Measurements from ENCODE around the gene TEKT1. TPM values are rescaled to one million over a fixed set of nuclear protein-coding genes. Genes with fewer than 3 reads are reported as not detected.
"Not testable (repeated sequence)": the region's sequence is repeated elsewhere in the genome, so short reads cannot be mapped to it uniquely, and the experiment has no call there.

The TEKT1 gene
- total RNA-seq, 1 experiment from 2014 or later, result not detected

- in situ Hi-C loops (cut with HindIII; ENCODE audit: low sequenced_read_pairs), result no loop called here
- no peak for DNase-seq (ENCODE audit: low spot score)
These were observed 55.6 kb downstream of the TEKT1 start, which contains the start of gene FBXO39 for GRCh38 chr17:6775871-6776405. Gene FBXO39 (plus strand): TSS chr17:6776215. CDS start chr17:6779869, 3,654 bp downstream.

DNA sequence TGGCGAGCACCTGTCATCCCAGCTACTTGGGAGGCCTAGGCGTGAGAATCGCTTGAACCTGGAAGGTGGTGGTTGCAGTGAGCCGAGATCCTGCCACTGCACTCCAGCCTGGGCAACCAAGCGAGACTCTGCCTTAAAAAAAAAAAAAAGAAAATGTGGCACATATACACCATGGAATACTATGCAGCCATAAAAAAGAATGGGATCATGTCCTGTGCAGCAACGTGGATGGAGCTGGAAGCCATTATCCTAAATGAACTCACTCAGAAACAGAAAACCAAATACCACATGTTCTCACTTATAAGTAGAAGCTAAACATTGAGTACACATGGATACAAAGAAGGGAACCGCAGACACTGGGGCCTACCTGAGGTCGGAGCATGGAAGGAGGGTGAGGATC is 56.6 kb downstream of the TEKT1 start:
- in situ Hi-C loops (cut with HindIII; ENCODE audit: low sequenced_read_pairs), result not testable (repeated sequence)

GRCh38 chr17:6772016-6772415 is 59.5 kb downstream of the TEKT1 start:
- in situ Hi-C loops (cut with HindIII; ENCODE audit: low sequenced_read_pairs), result no loop called here
- no peak for DNase-seq (ENCODE audit: low spot score)

More for the DNA sequence above, 56.6 kb downstream of the TEKT1 start:
- not testable (repeated sequence) for DNase-seq (ENCODE audit: low spot score)

GRCh38 chr17:6768447-6768846 is 63.1 kb downstream of the TEKT1 start:
- DNase-seq (ENCODE audit: low spot score), result no peak
- in situ Hi-C loops (cut with HindIII; ENCODE audit: low sequenced_read_pairs), result no loop called here

GRCh38 chr17:6761779-6762178 is 69.8 kb downstream of the TEKT1 start:
- no peak for DNase-seq (ENCODE audit: low spot score)
- in situ Hi-C loops (cut with HindIII; ENCODE audit: low sequenced_read_pairs), result no loop called here

DNA sequence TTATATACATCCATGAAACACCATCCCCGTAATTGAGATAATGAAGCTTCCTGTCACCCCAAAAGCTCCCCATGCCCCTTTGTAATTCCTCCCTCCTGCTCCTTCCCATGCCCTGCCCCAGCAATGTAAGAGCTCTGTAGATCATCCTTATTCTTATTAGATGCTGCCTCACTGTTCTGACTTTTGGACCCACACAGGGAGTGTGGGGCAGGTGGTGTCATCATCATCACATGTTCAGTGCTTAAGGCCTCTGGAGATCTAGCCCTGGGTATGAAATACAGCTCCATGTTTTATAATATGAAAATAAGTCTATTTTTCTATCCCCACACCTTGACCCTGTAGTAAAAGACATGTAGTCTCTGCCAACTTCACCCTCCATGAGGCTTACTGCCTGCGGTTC is 73.8 kb downstream of the TEKT1 start:
- no peak for DNase-seq (ENCODE audit: low spot score)
- in situ Hi-C loops (cut with HindIII; ENCODE audit: low sequenced_read_pairs), result no loop called here

GRCh38 chr17:6756425-6757031 is 75.0 kb downstream of the TEKT1 start:
- no peak for DNase-seq (ENCODE audit: low spot score)
- in situ Hi-C loops (cut with HindIII; ENCODE audit: low sequenced_read_pairs), result no loop called here

DNA sequence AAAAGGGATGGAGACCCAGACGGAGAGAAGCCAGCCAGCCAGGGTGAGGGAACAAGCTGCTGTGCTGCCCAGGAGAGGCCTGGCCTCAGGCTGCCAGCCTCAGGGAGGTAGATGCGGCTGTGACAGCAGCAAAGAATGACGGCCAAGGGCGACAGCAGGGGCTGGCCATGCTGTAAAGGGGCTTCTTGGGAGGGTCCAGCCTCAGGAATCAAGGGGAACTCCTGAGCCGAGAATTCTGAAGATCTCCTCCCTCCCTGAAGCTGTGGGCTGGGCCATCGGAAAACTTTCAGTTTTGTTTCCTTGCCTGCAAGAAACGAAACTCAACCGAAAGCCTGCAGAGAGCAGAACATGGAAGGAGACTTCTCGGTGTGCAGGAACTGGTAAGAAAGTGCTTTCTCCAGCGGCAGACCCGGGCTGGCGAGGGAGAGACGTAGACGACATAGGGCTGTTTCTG is 75.8 kb downstream of the TEKT1 start, which contains the start of gene XAF1:
XAF1 (plus strand) TSS at position 316 of the 454 bp plus-strand sequence; CDS start at position 349, 33 bp downstream.
- DNase-seq (ENCODE audit: low spot score), result no peak
- in situ Hi-C loops (cut with HindIII; ENCODE audit: low sequenced_read_pairs), result no loop called here

GRCh38 chr17:6755281-6755680 is 76.2 kb downstream of the TEKT1 start:
- no peak for DNase-seq (ENCODE audit: low spot score)
- in situ Hi-C loops (cut with HindIII; ENCODE audit: low sequenced_read_pairs), result no loop called here

DNA sequence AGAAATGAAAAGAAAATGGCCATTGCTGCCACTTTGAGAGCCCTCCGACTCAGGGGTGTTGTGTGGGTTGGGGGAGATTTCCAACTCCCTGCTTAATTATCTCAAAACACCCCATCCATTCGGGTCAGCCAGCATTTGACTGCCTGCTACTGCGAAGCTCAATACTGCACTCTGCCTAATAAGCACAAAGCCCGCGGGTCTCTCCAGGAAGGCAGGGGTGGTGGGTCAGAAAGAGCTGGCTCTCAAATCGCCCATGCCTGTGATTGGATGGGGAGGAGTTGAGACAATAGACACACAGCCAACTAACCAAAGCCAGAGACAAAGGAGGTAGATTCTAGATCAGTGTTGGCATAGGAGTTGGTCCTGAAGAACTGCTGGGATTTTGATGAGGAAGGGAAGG is 78.0 kb downstream of the TEKT1 start:
- in situ Hi-C loops (cut with HindIII; ENCODE audit: low sequenced_read_pairs), result no loop called here
- no peak for DNase-seq (ENCODE audit: low spot score)

GRCh38 chr17:6753006-6753445 is 78.5 kb downstream of the TEKT1 start:
- in situ Hi-C loops (cut with HindIII; ENCODE audit: low sequenced_read_pairs), result no loop called here
- DNase-seq (ENCODE audit: low spot score), result no peak

- in situ Hi-C loops (cut with HindIII; ENCODE audit: low sequenced_read_pairs), result no loop called here
- no peak for DNase-seq (ENCODE audit: low spot score)
These were observed 79.2 kb downstream of the TEKT1 start for GRCh38 chr17:6752068-6752909.

DNA sequence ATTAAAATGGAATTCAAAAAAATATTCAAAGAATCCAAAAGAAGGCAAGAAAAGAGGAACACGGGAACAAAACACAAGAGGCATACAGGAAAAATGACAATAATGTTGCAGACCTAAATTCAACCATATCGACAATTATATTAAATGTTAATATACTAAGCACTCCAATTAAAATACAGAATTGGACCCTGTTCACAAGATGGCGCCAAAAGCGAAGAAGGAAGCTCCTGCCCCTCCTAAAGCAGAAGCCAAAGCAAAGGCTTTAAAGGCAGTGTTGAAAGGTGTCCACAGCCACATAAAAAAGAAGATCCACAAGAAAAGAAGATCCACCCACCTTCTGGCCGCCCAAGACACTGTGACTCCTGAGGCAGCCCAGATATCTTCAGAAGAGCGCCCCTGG is 82.0 kb downstream of the TEKT1 start:
- no peak for DNase-seq (ENCODE audit: low spot score)
- in situ Hi-C loops (cut with HindIII; ENCODE audit: low sequenced_read_pairs), result no loop called here

- no peak for DNase-seq (ENCODE audit: low spot score)
- in situ Hi-C loops (cut with HindIII; ENCODE audit: low sequenced_read_pairs), result no loop called here
These were observed 82.9 kb downstream of the TEKT1 start for GRCh38 chr17:6748617-6749016.

Other genes with a start within 250 kb of the TEKT1 start
- gene KIAA0753, start 191.0 kb downstream of the TEKT1 start, total RNA-seq (2014; rRNA removed; shearing (Covaris generic)), result 16.7 and 17.2 TPM in 2 replicates
- 147 and 228 TPM in 2 replicates for gene TXNDC17, start 190.7 kb downstream of the TEKT1 start, total RNA-seq (2014; rRNA removed; shearing (Covaris generic))
- 16.4 and 27.2 TPM in 2 replicates for gene MED31, start 180.1 kb downstream of the TEKT1 start, total RNA-seq (2014; rRNA removed; shearing (Covaris generic))
- gene C17orf100, start 180.0 kb downstream of the TEKT1 start, total RNA-seq (2014; rRNA removed; shearing (Covaris generic)), result 2.5 and 2.8 TPM in 2 replicates
- not detected in 2 replicates for gene SLC13A5, start 118.4 kb downstream of the TEKT1 start, total RNA-seq (2014; rRNA removed; shearing (Covaris generic))
- gene XAF1, start 75.7 kb downstream of the TEKT1 start, total RNA-seq (2014; rRNA removed; shearing (Covaris generic)), result not detected in 2 replicates
- not detected in 2 replicates for gene FBXO39, start 55.5 kb downstream of the TEKT1 start, total RNA-seq (2014; rRNA removed; shearing (Covaris generic))
- gene ALOX12, start 164.3 kb upstream of the TEKT1 start, total RNA-seq (2014; rRNA removed; shearing (Covaris generic)), result not detected in 2 replicates
- gene RNASEK, start 180.9 kb upstream of the TEKT1 start, total RNA-seq (2014; rRNA removed; shearing (Covaris generic)), result 189 and 195 TPM in 2 replicates
- not detected in 2 replicates for gene BCL6B, start 191.3 kb upstream of the TEKT1 start, total RNA-seq (2014; rRNA removed; shearing (Covaris generic))
- 5.3 and 9.8 TPM in 2 replicates for gene SLC16A13, start 204.3 kb upstream of the TEKT1 start, total RNA-seq (2014; rRNA removed; shearing (Covaris generic))
- gene SLC16A11, start 212.4 kb upstream of the TEKT1 start, total RNA-seq (2014; rRNA removed; shearing (Covaris generic)), result not detected in 2 replicates
- gene CLEC10A, start 248.5 kb upstream of the TEKT1 start, total RNA-seq (2014; rRNA removed; shearing (Covaris generic)), result not detected in 2 replicates

Measured in G401 (cell line).